ENCODE data around the gene MAP3K4. TPM values are rescaled to one million over a fixed set of nuclear protein-coding genes. Genes with fewer than 3 reads are reported as not detected.

Gene MAP3K4
- total RNA-seq, 1 experiment from 2014 or later, result 41.1 TPM

DNA sequence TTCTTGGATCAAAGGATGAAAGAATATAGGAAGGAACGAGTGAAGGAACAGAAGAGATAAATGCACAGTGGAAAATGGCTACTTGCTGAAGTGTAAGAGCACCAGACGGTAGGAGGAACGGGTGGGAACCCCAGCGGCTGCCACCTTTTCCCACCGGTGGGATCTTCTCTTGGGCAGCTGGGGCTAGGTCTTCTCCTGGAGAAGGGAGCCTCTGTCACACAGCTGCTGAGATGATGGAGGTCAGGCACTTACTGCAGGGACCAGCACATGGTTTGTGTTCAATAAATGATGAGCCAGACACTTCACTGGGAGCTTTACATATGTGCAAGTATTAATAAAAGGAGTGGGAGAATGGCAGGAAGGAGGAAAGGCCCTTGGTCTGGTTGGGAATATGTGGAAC, 158.6 kb downstream of the MAP3K4 start:
- H3K36me3 ChIP-seq (replicated peaks; ENCODE audit: control insufficient read depth, insufficient read depth, low read length), result peaks cover 4% of the 10 kb centered on the region
- DNase-seq, result no peak
- H3K27me3 ChIP-seq (ENCODE audit: control insufficient read depth, insufficient read depth, low read length), result no peaks in the 10 kb centered on the region
- no peak overlapping the region for H3K4me3 ChIP-seq (ENCODE audit: insufficient read depth, low read depth, low read length)

DNA sequence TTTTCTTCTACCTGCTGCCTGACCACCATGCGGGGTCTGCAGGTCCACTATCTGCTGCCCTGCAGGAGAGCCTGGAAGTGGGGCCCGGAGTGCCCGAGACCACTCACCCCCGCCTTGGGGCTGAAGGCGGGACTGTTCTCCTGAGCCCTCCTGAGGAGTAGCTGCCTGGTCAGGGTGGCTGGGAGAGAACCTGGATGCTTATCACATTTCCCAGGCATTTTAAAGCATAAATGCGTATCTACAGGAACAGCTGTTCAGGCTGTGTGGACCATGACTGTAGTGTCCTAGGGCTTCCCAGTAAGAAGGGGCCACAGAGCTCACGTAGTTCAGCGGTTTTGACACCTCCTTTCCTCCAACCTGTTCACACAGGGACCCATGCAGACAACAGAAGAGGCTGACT, 159.0 kb downstream of the MAP3K4 start:
- H3K27me3 ChIP-seq (ENCODE audit: control insufficient read depth, insufficient read depth, low read length), result no peaks in the 10 kb centered on the region
- peaks cover 4% of the 10 kb centered on the region for H3K36me3 ChIP-seq (replicated peaks; ENCODE audit: control insufficient read depth, insufficient read depth, low read length)
- H3K4me3 ChIP-seq (ENCODE audit: insufficient read depth, low read depth, low read length), result no peak overlapping the region
- no peak for DNase-seq

DNA sequence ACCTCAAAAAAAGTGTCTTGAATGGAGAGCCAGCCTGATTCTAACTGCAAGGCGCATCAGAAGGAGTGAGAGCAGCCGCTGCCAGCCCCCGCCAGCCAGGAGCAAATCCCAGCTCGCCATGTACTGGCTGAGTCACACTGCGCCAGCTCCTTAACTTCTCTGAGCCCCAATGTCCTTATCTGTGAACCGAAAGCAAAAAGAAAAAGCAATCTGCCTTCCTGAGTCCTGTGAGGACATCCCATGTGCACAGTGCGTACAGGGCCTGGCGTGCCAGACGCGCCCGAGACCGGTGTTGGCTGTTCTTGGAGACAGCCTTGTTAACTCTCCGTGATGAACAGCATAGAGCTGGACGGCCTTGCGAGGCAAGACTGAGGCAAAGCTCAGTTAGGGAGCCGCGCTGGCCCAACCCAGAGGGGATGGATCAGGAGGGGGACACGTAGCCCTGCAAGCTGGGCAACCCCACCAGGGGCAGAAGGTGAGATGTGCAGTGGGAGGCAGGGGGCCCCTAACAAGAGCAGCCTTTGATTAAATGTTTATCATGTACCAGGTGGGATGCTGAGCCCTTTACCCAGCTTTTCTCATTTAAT, 159.6 kb downstream of the MAP3K4 start:
- peaks cover 4% of the 10 kb centered on the region for H3K36me3 ChIP-seq (replicated peaks; ENCODE audit: control insufficient read depth, insufficient read depth, low read length)
- no peak overlapping the region for H3K4me3 ChIP-seq (ENCODE audit: insufficient read depth, low read depth, low read length)

DNA sequence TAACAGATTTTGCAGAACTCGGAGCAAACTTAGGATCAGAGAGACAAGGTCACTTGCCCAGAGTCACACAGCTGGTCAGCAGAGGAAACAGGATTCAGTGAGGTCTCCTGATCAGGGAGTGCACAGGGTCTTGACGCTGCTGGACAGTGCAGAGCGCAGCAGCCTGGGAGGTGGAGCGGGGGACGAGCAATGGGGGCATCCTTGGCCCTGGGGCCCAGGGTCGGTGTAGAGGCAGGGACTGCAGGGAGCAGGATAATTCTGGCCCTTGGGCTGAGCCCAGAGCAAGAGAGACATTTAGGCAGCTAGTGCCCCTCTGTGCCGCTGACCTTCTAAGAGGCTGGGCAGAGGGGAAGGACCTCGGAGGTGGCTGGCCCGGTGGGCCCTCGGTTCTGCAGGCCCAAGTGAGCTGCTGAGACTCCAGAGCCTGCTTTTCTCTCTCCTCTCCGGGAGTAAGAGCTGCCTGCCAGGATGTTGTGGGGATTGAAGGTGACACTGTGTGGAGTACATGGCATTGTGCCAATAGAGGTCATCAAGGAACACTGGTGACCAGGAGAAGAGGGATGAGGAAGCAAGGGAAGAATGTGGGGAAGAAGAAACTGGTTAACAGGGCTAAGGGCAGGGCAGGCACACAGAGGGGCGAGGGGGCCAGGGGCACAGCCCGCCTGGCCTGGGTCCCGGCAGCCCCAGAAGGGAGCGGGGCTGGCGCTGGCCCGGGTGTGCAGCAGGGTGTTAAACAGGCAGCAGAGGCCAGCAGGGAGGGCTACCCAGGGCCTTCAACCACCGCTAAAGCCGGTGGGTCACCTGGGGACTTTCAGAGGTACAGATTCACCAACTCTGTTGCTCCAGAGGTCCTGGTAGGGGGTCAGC, 160.3 kb downstream of the MAP3K4 start:
- H3K36me3 ChIP-seq (replicated peaks; ENCODE audit: control insufficient read depth, insufficient read depth, low read length), result peaks cover 4% of the 10 kb centered on the region
- DNase-seq, result no peak
- no peaks in the 10 kb centered on the region for H3K27me3 ChIP-seq (ENCODE audit: control insufficient read depth, insufficient read depth, low read length)
- no peak overlapping the region for H3K4me3 ChIP-seq (ENCODE audit: insufficient read depth, low read depth, low read length)

More for the DNA sequence above, 159.6 kb downstream of the MAP3K4 start:
- no peaks in the 10 kb centered on the region for H3K27me3 ChIP-seq (ENCODE audit: control insufficient read depth, insufficient read depth, low read length)
- no peak for DNase-seq

DNA sequence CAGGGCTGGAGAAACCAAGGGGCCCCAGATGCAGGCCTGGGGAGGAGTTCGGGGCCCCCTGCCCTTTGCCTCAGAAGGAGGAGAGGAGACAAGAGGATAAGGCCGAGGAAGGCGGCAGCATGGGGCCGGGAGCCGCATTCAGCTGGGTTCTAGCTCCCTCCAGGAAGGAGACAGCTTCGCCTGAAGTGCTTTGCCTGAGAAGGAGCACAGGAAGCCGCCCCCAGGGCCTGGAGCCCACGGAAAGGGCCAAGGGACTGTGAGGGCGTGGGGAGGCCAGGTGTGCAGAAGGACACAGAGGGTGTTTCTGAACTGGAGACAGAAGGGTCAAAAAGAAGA, 160.9 kb downstream of the MAP3K4 start:
- Histone ChIP-seq H3K27me3 (ENCODE audit: control insufficient read depth, insufficient read depth, low read length) (no peaks in the 10 kb centered on the region), H3K4me3 (ENCODE audit: insufficient read depth, low read depth, low read length) (no peak overlapping the region), H3K36me3 (replicated peaks; ENCODE audit: control insufficient read depth, insufficient read depth, low read length) (peaks cover 4% of the 10 kb centered on the region)
- no peak for DNase-seq

DNA sequence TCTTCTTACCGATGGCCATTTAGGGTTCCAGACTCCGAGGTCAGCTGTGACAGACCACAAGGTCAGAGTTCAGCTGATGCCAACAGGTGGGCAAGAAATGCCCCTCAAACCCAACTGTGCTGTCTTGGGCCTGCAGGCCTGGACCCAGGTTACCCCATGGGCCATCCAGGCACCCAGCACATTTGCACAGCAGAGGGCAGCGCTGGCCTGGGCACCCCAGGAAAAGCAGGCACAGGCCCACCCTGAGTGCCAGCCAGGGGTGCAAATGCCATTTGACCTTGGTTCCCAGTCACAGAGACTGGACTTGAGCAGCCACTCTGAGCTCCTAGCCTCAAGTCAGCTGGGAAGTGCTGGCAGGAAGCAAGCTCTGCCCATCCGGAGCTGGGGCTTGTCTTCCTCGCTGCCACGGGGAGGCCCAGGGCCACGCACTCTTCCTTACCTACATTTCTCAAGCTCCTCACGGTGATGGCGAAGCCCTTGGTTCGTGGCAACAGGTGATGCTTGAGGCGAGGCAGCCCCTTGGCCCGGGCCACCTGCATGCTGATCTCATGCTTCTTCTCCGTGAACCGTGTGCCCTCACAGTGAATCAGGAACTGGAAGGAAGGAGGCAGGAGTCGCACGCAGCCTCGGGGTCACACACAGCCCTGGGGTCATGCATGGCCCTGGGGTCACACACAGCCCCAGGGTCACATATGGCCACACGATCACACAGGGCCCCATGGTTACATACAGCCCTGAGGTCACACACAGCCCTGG, 161.5 kb downstream of the MAP3K4 start:
- H3K36me3 ChIP-seq (replicated peaks; ENCODE audit: control insufficient read depth, insufficient read depth, low read length), result peaks cover 4% of the 10 kb centered on the region
- DNase-seq, result peak; percentile 76
- H3K4me3 ChIP-seq (ENCODE audit: insufficient read depth, low read depth, low read length), result no peak overlapping the region
- no peaks in the 10 kb centered on the region for H3K27me3 ChIP-seq (ENCODE audit: control insufficient read depth, insufficient read depth, low read length)

DNA sequence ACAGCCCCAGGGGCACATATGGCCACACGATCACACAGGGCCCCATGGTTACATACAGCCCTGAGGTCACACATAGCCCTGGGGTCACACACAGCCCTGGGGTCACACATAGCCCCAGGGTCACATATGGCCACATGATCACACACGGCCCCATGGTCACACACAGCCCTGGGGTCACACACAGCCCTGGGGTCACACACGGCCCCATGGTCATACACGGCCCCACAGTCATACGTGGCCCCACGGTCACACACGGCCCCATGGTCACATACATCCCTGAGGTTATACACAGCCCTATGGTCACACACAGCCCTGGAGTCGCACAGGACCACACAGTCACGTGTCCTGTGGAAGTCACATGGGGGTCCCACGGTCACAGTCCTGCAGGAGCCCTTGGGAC, 162.2 kb downstream of the MAP3K4 start:
- H3K4me3 ChIP-seq (ENCODE audit: insufficient read depth, low read depth, low read length), result no peak overlapping the region
- H3K36me3 ChIP-seq (replicated peaks; ENCODE audit: control insufficient read depth, insufficient read depth, low read length), result peaks cover 4% of the 10 kb centered on the region
- H3K27me3 ChIP-seq (ENCODE audit: control insufficient read depth, insufficient read depth, low read length), result no peaks in the 10 kb centered on the region
- no peak for DNase-seq

DNA sequence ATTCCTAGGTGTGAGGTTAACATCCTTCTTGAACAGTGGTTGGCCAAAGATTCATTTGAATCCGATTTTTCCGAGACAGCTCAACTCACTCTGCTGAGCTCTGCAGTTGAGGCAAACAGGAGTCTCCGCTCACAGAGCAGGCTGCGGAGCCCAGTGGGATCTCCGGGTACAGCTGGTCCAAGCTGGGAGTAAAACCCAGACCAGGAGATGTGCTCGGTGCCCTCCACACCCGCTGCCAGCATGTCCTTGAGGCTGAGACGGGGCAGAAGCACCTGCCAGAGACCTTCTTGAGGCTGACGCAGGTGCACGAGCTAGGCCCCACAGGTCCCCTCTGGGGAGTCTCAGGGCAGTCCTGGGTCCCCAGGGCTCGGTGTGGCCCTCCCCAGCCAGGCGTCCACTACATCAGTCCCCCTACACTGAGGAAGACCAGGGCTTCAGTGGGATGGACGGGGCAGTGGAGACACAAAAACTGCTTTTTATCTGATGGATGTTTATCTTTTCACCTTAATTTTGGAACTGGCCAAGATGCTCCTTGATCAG, 163.3 kb downstream of the MAP3K4 start:
- Histone ChIP-seq H3K36me3 (replicated peaks; ENCODE audit: control insufficient read depth, insufficient read depth, low read length) (peaks cover 5% of the 10 kb centered on the region), H3K27me3 (ENCODE audit: control insufficient read depth, insufficient read depth, low read length) (no peaks in the 10 kb centered on the region)
- DNase-seq, result no peak

DNA sequence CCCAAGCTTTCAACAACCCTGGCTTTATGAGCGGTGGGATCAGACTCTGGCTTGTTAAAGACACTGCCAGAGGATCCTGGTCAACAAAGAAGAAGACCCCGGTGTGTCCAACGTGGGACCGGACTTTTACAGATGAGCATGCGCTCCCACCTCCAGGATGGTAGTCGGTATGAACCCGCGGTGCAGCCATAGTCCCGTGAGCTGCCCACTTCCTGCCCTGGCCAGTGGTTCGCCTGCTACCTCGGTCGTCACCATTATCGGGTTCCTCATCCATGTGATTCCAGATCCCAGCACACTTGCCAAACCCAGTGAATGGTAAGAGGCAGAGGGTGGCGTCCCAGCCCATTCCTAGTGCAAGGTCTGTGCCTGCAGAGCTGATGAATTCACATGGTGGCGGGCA, 169.6 kb downstream of the MAP3K4 start:
- H3K4me3 ChIP-seq (ENCODE audit: insufficient read depth, low read depth, low read length), result no peak overlapping the region
- peaks cover 7% of the 10 kb centered on the region for H3K36me3 ChIP-seq (replicated peaks; ENCODE audit: control insufficient read depth, insufficient read depth, low read length)
- no peaks in the 10 kb centered on the region for H3K27me3 ChIP-seq (ENCODE audit: control insufficient read depth, insufficient read depth, low read length)
- DNase-seq, result no peak

More for the DNA sequence above, 163.3 kb downstream of the MAP3K4 start:
- H3K4me3 ChIP-seq (ENCODE audit: insufficient read depth, low read depth, low read length), result no peak overlapping the region

DNA sequence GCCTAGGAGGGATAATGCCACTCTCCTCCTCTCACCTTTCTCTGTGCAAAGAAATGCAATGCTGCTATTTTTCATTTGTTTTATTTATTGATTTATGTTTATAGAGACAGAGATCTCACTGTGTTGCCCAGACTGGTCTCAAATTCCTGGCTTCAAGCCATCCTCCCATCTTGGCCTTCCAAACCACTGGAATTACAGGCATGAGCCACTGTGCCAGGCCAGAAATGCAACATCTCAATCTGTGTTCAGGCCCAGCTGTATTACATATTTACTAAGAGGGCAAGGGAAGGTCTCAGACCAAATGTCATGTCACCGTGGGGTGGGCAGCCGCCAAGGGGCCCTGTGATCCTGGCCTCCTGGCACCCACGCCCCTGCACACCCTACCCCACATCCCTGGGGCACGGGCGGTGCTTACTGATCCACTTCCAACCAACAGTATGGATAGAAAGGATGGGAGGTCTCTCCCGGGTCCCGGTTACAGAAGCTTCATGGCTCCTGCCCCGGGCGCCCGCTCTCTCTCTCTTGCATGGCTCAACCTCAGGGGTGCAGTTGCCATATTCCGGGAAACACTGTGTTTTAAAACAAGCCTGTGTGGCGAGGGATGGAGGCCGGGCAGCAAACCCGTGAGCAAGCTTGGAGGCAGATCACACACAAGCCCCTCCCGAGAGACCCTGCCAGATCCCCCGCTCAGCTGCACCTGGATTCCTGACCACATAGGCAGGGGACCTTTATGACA, 170.5 kb downstream of the MAP3K4 start:
- no peaks in the 10 kb centered on the region for H3K27me3 ChIP-seq (ENCODE audit: control insufficient read depth, insufficient read depth, low read length)
- DNase-seq, result no peak
- H3K4me3 ChIP-seq (ENCODE audit: insufficient read depth, low read depth, low read length), result no peak overlapping the region
- H3K36me3 ChIP-seq (replicated peaks; ENCODE audit: control insufficient read depth, insufficient read depth, low read length), result peaks cover 7% of the 10 kb centered on the region

DNA sequence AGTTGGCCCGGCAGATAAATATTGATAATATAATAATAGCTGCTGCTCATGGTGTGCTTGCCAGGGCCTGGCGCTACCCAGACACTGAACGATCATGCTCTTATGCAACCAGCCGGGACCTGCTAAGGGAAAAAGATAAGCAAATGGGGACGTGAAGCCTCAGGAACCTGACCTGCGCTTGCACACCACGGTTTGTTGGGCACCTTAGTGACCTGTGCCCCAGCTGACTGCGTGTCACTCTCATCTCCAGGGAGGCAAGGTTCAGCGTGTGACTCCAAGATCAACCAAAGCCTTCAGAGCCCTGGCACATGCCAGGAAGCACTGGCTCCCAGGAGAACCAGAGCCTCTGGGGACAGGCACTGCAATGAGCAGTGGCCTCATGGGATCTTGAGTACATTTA, 171.2 kb downstream of the MAP3K4 start:
- peaks cover 7% of the 10 kb centered on the region for H3K36me3 ChIP-seq (replicated peaks; ENCODE audit: control insufficient read depth, insufficient read depth, low read length)
- no peaks in the 10 kb centered on the region for H3K27me3 ChIP-seq (ENCODE audit: control insufficient read depth, insufficient read depth, low read length)
- H3K4me3 ChIP-seq (ENCODE audit: insufficient read depth, low read depth, low read length), result no peak overlapping the region
- no peak for DNase-seq

DNA sequence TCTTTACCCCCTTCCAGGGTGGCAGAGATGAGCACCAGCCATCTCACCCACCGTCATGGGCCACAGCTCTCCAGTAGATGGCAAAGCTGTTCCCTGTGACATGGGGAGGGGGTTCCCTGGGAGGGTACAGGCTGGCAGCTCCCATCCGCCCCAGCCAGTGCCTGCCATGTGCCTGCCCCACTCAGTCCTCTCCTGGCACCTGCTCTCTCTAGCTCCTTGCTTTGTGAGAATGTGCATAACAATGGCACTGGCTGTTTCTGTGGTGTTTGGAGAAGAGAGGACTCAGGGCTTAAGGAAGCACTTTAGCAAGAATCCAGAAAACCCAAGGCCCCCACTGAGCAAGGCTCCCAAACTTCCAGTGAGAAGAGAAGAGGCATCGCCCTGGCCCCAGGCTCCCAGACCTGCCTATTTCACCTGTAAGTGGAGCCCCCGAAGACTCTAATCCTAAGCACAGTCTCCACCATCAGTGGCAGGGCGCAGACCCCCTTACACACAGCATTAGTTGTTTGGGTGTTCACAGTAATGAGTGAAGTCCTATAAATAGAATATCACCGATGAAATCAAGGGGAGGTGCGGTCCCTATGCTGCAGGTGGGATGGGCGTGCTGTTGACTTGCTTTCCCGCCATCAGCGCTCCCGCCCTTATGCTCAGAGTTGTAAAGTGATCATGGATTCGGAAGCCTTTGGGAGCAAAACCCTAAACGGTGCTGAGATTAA, 172.1 kb downstream of the MAP3K4 start:
- H3K27me3 ChIP-seq (ENCODE audit: control insufficient read depth, insufficient read depth, low read length), result no peaks in the 10 kb centered on the region
- H3K4me3 ChIP-seq (ENCODE audit: insufficient read depth, low read depth, low read length), result no peak overlapping the region
- peaks cover 7% of the 10 kb centered on the region for H3K36me3 ChIP-seq (replicated peaks; ENCODE audit: control insufficient read depth, insufficient read depth, low read length)
- DNase-seq, result peak; percentile 74

DNA sequence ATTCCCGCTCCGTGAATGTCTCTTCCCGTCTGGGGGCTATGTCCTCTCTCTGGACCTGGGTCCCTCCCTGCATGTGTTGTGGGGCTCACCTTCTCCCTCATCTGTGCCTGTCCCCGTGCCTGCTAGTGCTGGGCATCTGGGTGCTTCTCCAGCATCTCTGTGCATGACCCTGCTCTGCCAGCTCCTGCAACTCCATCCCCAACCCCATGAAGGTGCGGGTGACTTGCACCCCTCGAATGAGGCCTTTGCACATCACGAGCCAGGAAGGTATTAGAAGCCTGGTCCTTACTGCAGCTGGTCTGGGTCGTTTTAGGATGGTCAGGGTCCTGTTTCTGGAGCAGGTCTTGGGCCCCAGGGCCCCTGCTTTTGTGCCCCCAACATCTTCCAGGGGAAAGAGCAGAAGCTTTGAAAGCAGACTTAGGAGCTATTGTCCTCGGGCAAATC, 172.6 kb downstream of the MAP3K4 start:
- Histone ChIP-seq H3K4me3 (ENCODE audit: insufficient read depth, low read depth, low read length) (no peak overlapping the region), H3K27me3 (ENCODE audit: control insufficient read depth, insufficient read depth, low read length) (no peaks in the 10 kb centered on the region), H3K36me3 (replicated peaks; ENCODE audit: control insufficient read depth, insufficient read depth, low read length) (peaks cover 7% of the 10 kb centered on the region)
- DNase-seq, result no peak

DNA sequence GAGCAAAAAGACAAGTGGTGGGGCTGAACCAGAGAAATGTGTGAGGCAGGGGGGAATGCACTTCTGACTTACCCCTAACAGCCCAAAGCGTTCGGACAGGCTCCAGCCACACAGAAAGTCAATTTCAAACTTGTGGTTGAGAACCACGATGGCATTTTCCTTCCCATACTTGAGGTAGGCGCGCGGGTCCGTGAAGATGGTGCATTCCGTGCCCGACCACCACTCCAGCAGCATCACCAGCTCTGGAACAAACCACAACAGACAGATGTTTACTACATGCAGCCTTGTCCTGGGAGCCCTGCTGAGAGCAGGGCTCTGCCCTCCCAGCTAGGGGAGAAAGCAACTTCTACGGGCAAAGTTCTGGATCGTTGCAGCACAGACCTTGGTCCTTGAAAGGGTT, 174.6 kb downstream of the MAP3K4 start:
- no peak overlapping the region for H3K4me3 ChIP-seq (ENCODE audit: insufficient read depth, low read depth, low read length)
- H3K27me3 ChIP-seq (ENCODE audit: control insufficient read depth, insufficient read depth, low read length), result no peaks in the 10 kb centered on the region
- DNase-seq, result no peak
- peaks cover 4% of the 10 kb centered on the region for H3K36me3 ChIP-seq (replicated peaks; ENCODE audit: control insufficient read depth, insufficient read depth, low read length)

Data from H7 (cell line).